ENCODE results near the gene FPR1. TPM values are rescaled to one million over a fixed set of nuclear protein-coding genes. Genes with fewer than 3 reads are reported as not detected.

Gene FPR1
- total RNA-seq, 1 donor from 2014 or later, result not detected

- H3K27me3 Mint-ChIP-seq (ENCODE audit: low read depth), result no peaks in the 10 kb centered on the region
- TF ChIP-seq CTCF (IDR thresholded peaks at IDR 0.05), result no peak
- no peaks in the 10 kb centered on the region for H3K9me3 Mint-ChIP-seq (ENCODE audit: low read depth)
- no peaks in the 10 kb centered on the region for H3K4me1 Mint-ChIP-seq (ENCODE audit: low read depth)
- H3K4me3 Mint-ChIP-seq (ENCODE audit: unreplicated experiment), result no peak overlapping the region
- no peak for DNase-seq (ENCODE audit: low spot score)
- H3K36me3 Mint-ChIP-seq (ENCODE audit: low read depth), result no peaks in the 10 kb centered on the region
- H3K27ac Mint-ChIP-seq (ENCODE audit: unreplicated experiment), result no peak overlapping the region
Measured at GRCh38 chr19:51737389-51737788, 14.3 kb downstream of the FPR1 start.

GRCh38 chr19:51735759-51736449 lies 15.8 kb downstream of the FPR1 start:
- no peak overlapping the region for H3K27ac Mint-ChIP-seq (ENCODE audit: unreplicated experiment)
- H3K36me3 Mint-ChIP-seq (ENCODE audit: low read depth), result no peaks in the 10 kb centered on the region
- no peak overlapping the region for H3K4me3 Mint-ChIP-seq (ENCODE audit: unreplicated experiment)
- peaks cover 3% of the 10 kb centered on the region for H3K9me3 Mint-ChIP-seq (ENCODE audit: low read depth)
- H3K27me3 Mint-ChIP-seq (ENCODE audit: low read depth), result no peaks in the 10 kb centered on the region
- TF ChIP-seq CTCF (IDR thresholded peaks at IDR 0.05), result no peak
- no peak for DNase-seq (ENCODE audit: low spot score)
- no peaks in the 10 kb centered on the region for H3K4me1 Mint-ChIP-seq (ENCODE audit: low read depth)

- Mint-ChIP-seq H3K4me1 (ENCODE audit: low read depth) (no peaks in the 10 kb centered on the region), H3K27me3 (ENCODE audit: low read depth) (peaks cover under 1% of the 10 kb centered on the region), H3K36me3 (ENCODE audit: low read depth) (no peaks in the 10 kb centered on the region), H3K4me3 (ENCODE audit: unreplicated experiment) (no peak overlapping the region), H3K27ac (ENCODE audit: unreplicated experiment) (no peak overlapping the region), H3K9me3 (ENCODE audit: low read depth) (peaks cover 7% of the 10 kb centered on the region)
- no peak for DNase-seq (ENCODE audit: low spot score)
- TF ChIP-seq CTCF (IDR thresholded peaks at IDR 0.05), result no peak
Measured at GRCh38 chr19:51733742-51734522, 17.7 kb downstream of the FPR1 start.

GRCh38 chr19:51729781-51730180 lies 21.9 kb downstream of the FPR1 start:
- Mint-ChIP-seq H3K4me3 (ENCODE audit: unreplicated experiment) (no peak overlapping the region), H3K36me3 (ENCODE audit: low read depth) (no peaks in the 10 kb centered on the region), H3K27ac (ENCODE audit: unreplicated experiment) (no peak overlapping the region), H3K4me1 (ENCODE audit: low read depth) (peaks cover 5% of the 10 kb centered on the region), H3K27me3 (ENCODE audit: low read depth) (peaks cover 19% of the 10 kb centered on the region), H3K9me3 (ENCODE audit: low read depth) (peaks cover 7% of the 10 kb centered on the region)
- TF ChIP-seq CTCF (IDR thresholded peaks at IDR 0.05), result no peak
- DNase-seq (ENCODE audit: low spot score), result no peak

GRCh38 chr19:51727349-51727880 lies 24.3 kb downstream of the FPR1 start:
- no peak for TF ChIP-seq CTCF (IDR thresholded peaks at IDR 0.05)
- no peak overlapping the region for H3K27ac Mint-ChIP-seq (ENCODE audit: unreplicated experiment)

More at GRCh38 chr19:51727349-51727880, 24.3 kb downstream of the FPR1 start:
- H3K36me3 Mint-ChIP-seq (ENCODE audit: low read depth), result no peaks in the 10 kb centered on the region
- peaks cover 34% of the 10 kb centered on the region for H3K27me3 Mint-ChIP-seq (ENCODE audit: low read depth)
- no peak overlapping the region for H3K4me3 Mint-ChIP-seq (ENCODE audit: unreplicated experiment)
- H3K4me1 Mint-ChIP-seq (ENCODE audit: low read depth), result peaks cover 5% of the 10 kb centered on the region
- DNase-seq (ENCODE audit: low spot score), result no peak
- H3K9me3 Mint-ChIP-seq (ENCODE audit: low read depth), result peaks cover 7% of the 10 kb centered on the region
